Fibroblast of skin of abdomen (primary cell): ENCODE results near the gene UAP1L1.
A peak's percentile ranks its signal among the peaks of the same experiment; 100 is the strongest.

ENCODE experiments used
- DNase-seq: peaks from one replicate; pipeline ENCODE4 v3.0.0-alpha.2; 2013

The UAP1L1 gene

DNA sequence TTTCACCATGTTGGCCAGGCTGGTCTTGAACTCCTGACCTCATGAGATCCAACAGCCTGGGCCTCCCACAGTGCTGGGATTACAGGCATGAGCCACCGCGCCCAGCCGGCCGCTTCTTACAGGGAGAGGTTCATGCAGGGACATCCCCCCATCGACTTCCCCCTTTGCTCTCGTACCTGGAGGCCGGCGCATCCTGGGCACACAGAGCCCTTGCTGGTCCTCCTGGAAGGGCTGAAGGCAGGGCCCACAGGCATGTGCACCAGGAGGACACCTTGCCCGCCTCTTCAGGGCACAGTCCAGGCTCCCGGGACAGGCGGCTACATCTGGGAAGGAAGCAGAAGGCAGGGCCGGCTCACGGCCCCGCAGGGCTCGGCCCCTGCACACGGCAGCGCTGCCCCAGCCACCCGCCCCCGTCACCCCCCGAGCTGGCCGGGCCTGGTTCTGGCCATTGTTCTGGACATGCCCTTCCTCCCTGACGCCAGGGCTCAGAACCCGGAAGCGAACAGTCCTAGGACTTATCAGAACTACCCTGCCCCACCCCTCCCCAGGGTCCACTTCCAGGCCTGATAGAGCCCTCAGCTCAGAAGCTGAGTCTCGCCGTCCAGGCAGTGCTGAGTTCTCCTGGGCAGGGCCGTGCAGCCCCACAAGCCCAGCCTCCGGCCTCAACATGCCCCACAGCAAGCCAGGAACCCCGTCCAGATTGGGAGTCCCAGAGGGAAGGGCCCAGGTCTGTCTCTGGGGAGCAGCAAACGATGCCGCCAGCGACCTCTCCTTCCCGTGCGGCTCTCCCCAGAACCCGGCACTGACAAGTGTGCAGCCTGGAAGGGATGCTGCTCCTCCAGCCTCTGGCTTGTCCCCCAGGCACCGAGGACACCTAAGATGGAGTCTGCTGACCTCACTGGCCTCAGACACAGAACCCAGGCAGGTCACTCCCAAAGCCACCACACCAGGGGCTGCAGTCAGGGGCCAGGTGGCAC lies 34.3 kb upstream of the UAP1L1 start:
- DNase-seq = no peak

DNA sequence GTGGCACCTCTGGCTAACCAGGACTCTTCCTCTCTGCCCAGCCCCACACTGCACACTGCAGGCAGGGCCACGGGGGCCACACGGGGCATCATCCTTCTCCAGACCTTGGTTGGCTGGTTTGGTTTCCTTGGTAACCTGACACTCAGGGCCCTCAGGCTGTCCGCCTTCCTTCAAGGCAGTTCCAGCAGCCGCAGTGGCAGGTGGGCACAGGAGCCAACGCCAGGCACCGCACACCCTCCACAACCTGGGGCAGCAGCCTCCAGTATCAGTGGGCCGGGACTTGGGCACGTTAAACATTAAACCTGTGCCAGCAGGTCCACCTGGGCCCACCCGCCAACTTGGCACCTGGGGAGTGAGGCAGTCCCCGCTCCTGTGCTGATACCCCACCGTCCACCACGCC lies 33.3 kb upstream of the UAP1L1 start:
- no peak for DNase-seq

DNA sequence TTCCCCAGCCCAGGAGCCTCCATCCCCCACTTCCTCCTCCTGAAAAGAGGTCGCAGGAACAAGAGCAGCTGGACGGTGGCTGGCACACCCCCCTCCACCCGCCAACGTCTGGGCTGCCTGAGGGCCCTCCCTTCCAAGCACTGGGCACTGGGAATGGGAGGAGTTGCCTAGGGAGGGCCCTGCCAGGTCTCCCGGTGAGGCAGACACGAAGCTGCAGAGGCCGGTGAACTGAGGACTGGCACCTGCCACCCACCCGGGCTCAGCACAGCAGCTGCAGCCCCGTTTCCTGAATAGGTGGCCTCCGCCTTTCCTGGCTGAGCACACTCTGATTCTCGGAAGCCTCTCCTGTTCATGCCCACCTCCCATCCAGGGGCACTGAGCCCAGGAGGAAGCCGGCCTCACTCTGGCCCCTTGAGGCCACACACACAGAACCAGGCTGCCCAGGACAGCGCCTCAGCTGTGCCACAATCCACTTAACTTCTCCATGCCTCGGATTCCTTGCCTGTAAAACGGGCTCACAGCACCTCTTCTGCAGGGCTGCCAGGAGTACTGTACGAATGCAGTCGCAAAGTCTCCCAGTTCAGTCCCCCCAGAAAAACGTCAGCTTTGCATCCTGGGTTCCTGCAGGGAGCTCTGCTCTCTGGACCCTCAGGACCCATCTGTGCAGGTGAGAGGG lies 32.7 kb upstream of the UAP1L1 start:
- DNase-seq = no peak

DNA sequence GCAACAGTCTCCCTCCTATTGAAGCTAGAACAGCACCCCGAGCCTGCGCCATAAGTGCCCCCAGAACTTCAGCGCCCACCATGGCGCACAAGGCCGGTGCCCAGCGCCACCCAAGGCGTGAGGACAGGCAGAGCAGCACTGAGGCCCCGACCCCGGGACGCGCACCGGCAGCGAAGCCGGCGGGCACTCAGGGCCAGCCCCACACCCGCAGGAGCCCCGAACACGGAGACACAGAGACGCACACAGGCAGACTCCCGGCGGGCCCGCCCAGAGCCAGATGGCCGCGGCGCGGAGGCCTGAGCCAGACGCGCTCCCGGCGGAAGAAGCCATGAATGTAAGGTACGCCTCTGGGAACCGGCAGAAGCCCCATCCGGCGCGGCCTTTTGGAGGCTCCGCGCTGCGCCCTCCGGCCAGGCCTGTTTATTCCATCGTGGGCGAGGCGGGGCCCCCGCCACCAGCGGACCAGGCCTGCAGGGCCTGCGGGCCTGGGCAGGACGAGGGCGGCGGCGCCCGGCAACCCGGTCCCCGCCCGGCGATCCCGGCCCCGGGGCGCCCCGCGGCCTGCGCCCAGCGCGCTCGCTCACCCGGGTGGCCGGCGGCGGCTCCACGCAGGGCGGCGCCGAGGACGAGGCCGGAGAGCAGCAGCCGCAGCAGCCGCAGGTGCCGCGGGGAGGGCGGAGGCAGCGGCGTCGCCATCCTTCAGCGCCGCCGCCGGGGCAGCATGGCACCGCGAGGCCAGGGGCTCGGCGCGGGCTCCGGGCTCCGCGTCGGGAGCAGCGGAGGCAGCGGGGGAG lies 31.8 kb upstream of the UAP1L1 start:
- peak; percentile 25 for DNase-seq

DNA sequence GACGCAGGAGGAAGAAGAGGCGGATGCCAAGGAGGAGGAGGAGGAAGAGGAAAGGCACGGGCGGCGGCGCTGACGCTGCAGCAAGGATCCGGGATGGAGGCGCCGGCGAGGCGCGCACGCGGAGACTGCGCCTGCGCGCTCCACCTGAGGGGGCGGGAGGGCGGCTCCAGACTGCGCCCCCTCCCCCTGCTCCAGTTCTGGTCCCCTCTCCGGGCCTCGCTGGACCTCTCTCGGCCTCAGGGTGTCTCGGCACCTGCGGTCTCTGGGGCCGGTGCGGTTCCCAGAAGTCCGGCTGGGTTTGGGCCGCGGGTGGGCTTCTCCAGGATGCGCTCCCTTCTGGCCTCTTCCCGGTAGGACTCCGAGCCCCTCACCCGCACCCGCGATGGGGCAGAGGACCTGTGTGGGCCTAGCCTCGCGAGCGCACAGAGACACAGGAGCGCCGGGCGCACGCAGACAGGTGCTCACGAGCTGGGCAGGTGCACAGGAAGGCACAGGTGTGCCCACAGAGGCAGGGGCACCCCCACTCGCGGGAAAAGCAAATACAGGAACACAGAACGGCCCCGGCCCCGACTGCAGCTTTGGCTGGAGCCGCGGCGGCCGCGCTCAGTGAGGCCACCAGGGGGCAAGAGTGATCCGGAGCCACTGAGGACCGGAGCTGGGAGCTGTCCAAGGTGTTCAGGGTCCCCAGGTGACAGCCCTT lies 31.1 kb upstream of the UAP1L1 start, which contains the start of gene NPDC1:
Gene NPDC1 (minus strand): TSS at position 90 of the 700 bp plus-strand sequence. CDS start 188 bp downstream, outside the sequence.
- DNase-seq = peak; percentile 54

- no peak for DNase-seq
Observed at GRCh38 chr9:137048655-137049543, 28.4 kb upstream of the UAP1L1 start.

GRCh38 chr9:137049544-137050449 lies 27.5 kb upstream of the UAP1L1 start:
- DNase-seq = peak; percentile 15

DNA sequence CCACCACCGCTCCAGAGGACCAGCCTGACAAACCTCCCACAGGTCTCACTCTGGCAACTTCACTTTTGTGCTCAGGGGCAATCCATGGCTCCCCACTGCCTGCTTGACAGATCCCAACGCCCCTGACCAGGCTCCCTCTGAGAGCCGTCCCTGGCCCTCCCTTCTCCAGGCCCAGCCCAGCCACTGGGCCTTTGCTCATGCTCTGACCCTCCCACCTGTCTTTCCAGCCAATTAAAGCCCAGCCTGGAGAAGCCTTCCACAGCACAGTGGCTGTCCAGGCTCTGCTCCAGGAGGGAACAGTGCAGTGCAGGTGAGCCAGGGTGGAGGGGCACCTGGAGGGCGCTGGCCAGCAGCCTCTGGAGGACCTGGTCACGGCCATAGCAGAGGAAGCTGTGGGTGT lies 26.7 kb upstream of the UAP1L1 start:
- no peak for DNase-seq

GRCh38 chr9:137051145-137051724 lies 26.1 kb upstream of the UAP1L1 start:
- DNase-seq = no peak

GRCh38 chr9:137052293-137052692 lies 25.0 kb upstream of the UAP1L1 start:
- DNase-seq = no peak

- no peak for DNase-seq
Observed at GRCh38 chr9:137052998-137053943, 24.0 kb upstream of the UAP1L1 start.

- DNase-seq = no peak
Observed at GRCh38 chr9:137053944-137054931, 23.1 kb upstream of the UAP1L1 start, which contains the start of gene ENTPD2. ENTPD2 (minus strand) TSS chr9:137054061; CDS start chr9:137053997, 64 bp downstream.

- no peak for DNase-seq
Observed at GRCh38 chr9:137054932-137055384, 22.4 kb upstream of the UAP1L1 start.

DNA sequence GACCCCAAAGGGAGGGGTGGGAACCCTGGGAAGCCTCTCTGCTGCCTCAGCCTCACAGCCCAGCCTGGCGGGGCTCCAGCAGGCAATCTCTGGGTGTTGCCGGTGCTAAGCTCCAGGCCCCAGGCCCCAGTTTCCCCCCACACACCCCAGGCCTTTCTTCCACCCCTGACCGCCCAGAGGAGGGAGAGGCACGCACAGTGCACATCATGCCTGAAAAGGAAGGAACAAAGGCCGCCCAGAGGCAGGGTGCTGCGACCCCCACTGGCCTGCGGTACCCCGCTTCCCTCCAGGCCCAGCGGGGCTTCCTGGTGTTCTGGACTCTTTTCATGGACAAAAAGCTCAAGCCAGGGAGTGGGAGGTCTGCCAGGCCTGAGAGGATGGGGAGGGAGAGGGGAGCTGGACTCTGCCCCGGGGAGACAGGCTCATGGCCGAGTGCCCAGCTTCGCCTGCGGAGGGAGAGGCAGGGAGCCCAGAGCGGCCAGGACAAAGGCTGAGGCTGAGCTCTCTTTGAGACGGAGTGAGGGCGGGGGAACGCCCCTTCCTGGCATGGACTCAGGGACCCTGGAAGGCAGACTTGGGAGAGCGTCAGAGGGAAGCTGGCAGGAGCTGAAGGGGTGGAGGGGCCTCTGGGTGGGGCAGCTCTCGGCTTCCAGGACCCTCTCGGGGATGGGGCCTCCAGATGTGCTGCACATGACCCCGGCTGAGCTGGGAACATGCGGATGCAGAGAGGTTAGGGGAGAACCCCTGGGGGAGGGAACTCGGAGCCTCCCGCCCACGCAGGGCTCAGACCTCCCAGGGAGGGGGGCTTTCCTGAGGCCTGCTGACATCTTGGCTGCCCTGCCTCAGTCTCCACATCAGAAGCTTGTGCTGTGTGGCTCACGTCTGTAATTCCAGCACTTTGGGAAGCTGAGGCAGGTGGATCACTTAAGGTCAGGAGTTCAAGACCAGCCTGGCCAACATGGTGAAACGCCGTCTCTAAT lies 21.6 kb upstream of the UAP1L1 start:
- peak; percentile 44 for DNase-seq

GRCh38 chr9:137056739-137057415 lies 20.4 kb upstream of the UAP1L1 start:
- DNase-seq = no peak
